Endothelial cell of umbilical vein (primary cell): ENCODE results near the gene C5. TPM values are rescaled to one million over a fixed set of nuclear protein-coding genes. Genes with fewer than 3 reads are reported as not detected.

ENCODE experiments used
- BruUV-seq: library from RNA; stranded (reverse); fragments of 400-500 nt; replicated peaks from 2 replicates; lab custom pipeline; 2021; lab: Mats Ljungman, UMichigan
- CTCF ChIA-PET: fragments of 300-600, 350-600 bp; sonication (Branson Sonifier 250); formaldehyde crosslinking; loops from one replicate; lab custom pipeline; 2021; ENCODE audit warnings: antibody characterized with exemption, inconsistent platforms; lab: Charles Lee
- POLR2A ChIA-PET: fragments of 300-600, 350-600 bp; sonication (Branson Sonifier 250); formaldehyde crosslinking; loops from one replicate; lab custom pipeline; 2021; ENCODE audit warnings: antibody characterized with exemption, inconsistent platforms; lab: Charles Lee
- DNase-seq: peaks from one replicate; pipeline ENCODE4 v3.0.0-alpha.2; 2011; ENCODE audit warnings: low read depth, low spot score
- FAIRE-seq: peaks from 2 replicates; lab custom pipeline; 2011; peaks lifted over from hg19 to GRCh38; lab: Jason Lieb, UNC
- H2AFZ ChIP-seq: 2 replicates; pipeline ENCODE4 v1.6.0; 2012; ENCODE audit warnings: low read depth, low read length, control low read depth, inconsistent platforms
- H3K27ac ChIP-seq: 2 replicates; pipeline ENCODE4 v1.5.1; 2011; ENCODE audit warnings: low read depth, mild to moderate bottlenecking, control low read depth, low read length, moderate library complexity; ENCODE audit not compliant: insufficient read depth
- H3K27me3 ChIP-seq, 2 experiments: 2 replicates each; pipeline versions ENCODE4 v1.6.0 to v1.6.1; 2011; ENCODE audit warnings: low read length in 2 of 2, mixed read lengths in 1 of 2; ENCODE audit not compliant: control insufficient read depth in 2 of 2, insufficient read depth in 2 of 2
- H3K36me3 ChIP-seq, 2 experiments: 2 replicates in 1 of 2; 3 replicates in 1 of 2; pipeline ENCODE4 v1.5.1; 2011; ENCODE audit warnings: low read length in 2 of 2, mild to moderate bottlenecking in 1 of 2, moderate library complexity in 1 of 2; ENCODE audit not compliant: control insufficient read depth in 2 of 2, insufficient read depth in 2 of 2; ENCODE audit errors: extremely low read depth in 1 of 2
- H3K4me1 ChIP-seq: 3 replicates; pipeline ENCODE4 v1.5.1; 2011; ENCODE audit warnings: mild to moderate bottlenecking, low read length; ENCODE audit not compliant: control insufficient read depth, insufficient read depth; ENCODE audit errors: extremely low read depth
- H3K4me2 ChIP-seq: 2 replicates; pipeline ENCODE4 v1.6.1; 2011; ENCODE audit warnings: low read length, control low read depth, mixed read lengths; ENCODE audit not compliant: insufficient read depth
- H3K4me3 ChIP-seq, 3 experiments: fragments of 200-600 bp in 1 of 3; sonication (generic), shearing (Covaris generic) in 1 of 3; replicated peaks in 1 of 3; 2 replicates each; pipeline ENCODE4 v1.5.1; 2011 to 2016; ENCODE audit warnings: control low read depth in 3 of 3, low read length in 3 of 3, mild to moderate bottlenecking in 2 of 3, inconsistent platforms in 1 of 3, low read depth in 1 of 3, moderate library complexity in 1 of 3; ENCODE audit not compliant: insufficient read depth in 1 of 3
- H3K79me2 ChIP-seq: 2 replicates; pipeline ENCODE4 v1.6.0; 2012; ENCODE audit warnings: low read length, inconsistent platforms; ENCODE audit not compliant: control insufficient read depth, insufficient read depth
- H3K9ac ChIP-seq: replicated peaks from 2 replicates; pipeline ENCODE3; 2011; ENCODE audit warnings: low read length, control low read depth; ENCODE audit not compliant: insufficient read depth; ENCODE audit errors: extremely low read depth
- H3K9me1 ChIP-seq: replicated peaks from 3 replicates; pipeline ENCODE4 v1.6.0; 2011; ENCODE audit warnings: mild to moderate bottlenecking, low read length; ENCODE audit not compliant: control insufficient read depth, insufficient read depth; ENCODE audit errors: extremely low read depth
- H3K9me3 ChIP-seq: replicated peaks from 2 replicates; pipeline ENCODE4 v1.5.1; 2012; ENCODE audit warnings: low read length, inconsistent platforms; ENCODE audit not compliant: control insufficient read depth, insufficient read depth
- H4K20me1 ChIP-seq: replicated peaks from 2 replicates; pipeline ENCODE3; 2011; ENCODE audit warnings: mild to moderate bottlenecking, low read length; ENCODE audit not compliant: control insufficient read depth, insufficient read depth; ENCODE audit errors: extremely low read depth
- CTCF ChIP-seq, 2 donors: IDR thresholded peaks; 1 replicate in 1 of 2; 2 replicates in 1 of 2; pipeline ENCODE4 v1.5.1; 2011; ENCODE audit warnings: low read length in 2 of 2, mild to moderate bottlenecking in 2 of 2, moderate library complexity in 2 of 2, control low read depth in 1 of 2, inconsistent platforms in 1 of 2, low read depth in 1 of 2; ENCODE audit not compliant: insufficient read depth in 1 of 2; ENCODE audit errors: extremely low read depth in 1 of 2
- EZH2 ChIP-seq: IDR thresholded peaks from 2 replicates; pipeline ENCODE4 v1.6.1; 2012; ENCODE audit warnings: borderline replicate concordance, low read depth, mild to moderate bottlenecking, moderate library complexity, low read length, inconsistent platforms; ENCODE audit not compliant: severe bottlenecking
- FOS ChIP-seq: IDR thresholded peaks from 2 replicates; pipeline ENCODE4 v1.6.1; 2011; ENCODE audit warnings: mild to moderate bottlenecking, low read length, moderate library complexity, borderline replicate concordance; ENCODE audit not compliant: insufficient read depth
- GATA2 ChIP-seq: IDR thresholded peaks from 2 replicates; pipeline ENCODE4 v1.7.0; 2011; ENCODE audit warnings: low read depth, mild to moderate bottlenecking, moderate library complexity, mixed read lengths, low read length; ENCODE audit not compliant: insufficient read length, insufficient read depth
- JUN ChIP-seq: IDR thresholded peaks from 2 replicates; pipeline ENCODE4 v1.6.1; 2011; ENCODE audit warnings: borderline replicate concordance, low read depth; ENCODE audit not compliant: insufficient read length, insufficient read depth
- MAX ChIP-seq: IDR thresholded peaks from 2 replicates; pipeline ENCODE4 v1.6.1; 2011; ENCODE audit not compliant: insufficient read depth, insufficient read length
- MYC ChIP-seq: IDR thresholded peaks from one replicate; pipeline ENCODE4 v1.6.1; 2011; ENCODE audit warnings: mild to moderate bottlenecking, low read depth, low read length
- POLR2A ChIP-seq: IDR thresholded peaks from 2 replicates; pipeline ENCODE4 v1.6.1; 2012; ENCODE audit warnings: low read depth, mild to moderate bottlenecking, control low read depth, low read length
- POLR2AphosphoS5 ChIP-seq: IDR thresholded peaks from 2 replicates; pipeline ENCODE4 v1.6.1; 2012; ENCODE audit warnings: low read depth, mild to moderate bottlenecking, control low read depth, low read length, moderate library complexity; ENCODE audit not compliant: insufficient read depth
- dilution Hi-C: fragments of 300-500 bp; cut with MboI; formaldehyde crosslinking; loops from one replicate; pipeline ENCODE4 v1.15.0; 2019; ENCODE audit warnings: low sequenced_read_pairs; ENCODE audit not compliant: extremely low pct_ligation_motif_present
- intact Hi-C: fragments of 100-400 bp; cut with micrococcal nuclease; formaldehyde crosslinking; loops from one replicate; pipeline ENCODE4 v1.10.0; 2022
- polyA plus RNA-seq, 4 experiments: library from polyadenylated mRNA; depleted of rRNA in 3 of 4; stranded (reverse) in 3 of 4; unstranded in 1 of 4; fragments of >200 nt; gene quantifications; 2 replicates each; pipeline versions ENCODE4 v1.2.1 to v1.2.3, GENCODE V29; 2011 to 2012; ENCODE audit warnings: missing spikeins in 1 of 4
- total RNA-seq: library from RNA; stranded (reverse); gene quantifications from 2 replicates; pipeline ENCODE4 v1.2.3, GENCODE V29; 2021

The C5 gene
- total and polyA plus RNA-seq, 2 donors (not counting 3 experiments of a cell fraction or from before 2014, with no cell fraction given), result 0.79 to 1.6 TPM

DNA sequence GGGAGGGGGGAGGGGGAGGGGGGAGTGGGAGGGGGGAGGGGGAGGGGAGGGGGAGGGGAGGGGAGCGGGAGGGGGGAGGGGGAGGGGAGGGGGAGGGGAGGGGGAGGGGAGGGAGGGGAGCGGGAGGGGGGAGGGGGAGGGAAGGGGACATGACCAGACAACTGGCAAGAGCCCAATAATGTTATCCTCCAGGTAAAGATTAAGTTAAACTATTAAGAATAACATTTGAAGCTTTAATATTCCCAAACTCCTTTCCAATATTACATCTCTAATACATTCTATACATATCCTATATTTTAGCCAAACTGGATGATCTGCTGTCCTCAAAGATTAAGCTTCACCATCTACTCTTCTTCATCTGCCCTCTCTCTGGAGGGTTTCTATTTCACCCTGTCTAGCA, 25.8 kb downstream of the C5 start:
- TF ChIP-seq POLR2AphosphoS5 (no peak), FOS (no peak), EZH2 (no peak), POLR2A (no peak), CTCF (IDR thresholded peaks at IDR 0.05; ENCODE audit: extremely low read depth in 1 of 2, insufficient read depth in 1 of 2, low read depth in 1 of 2, low read length in 2 of 2) (no peak), MAX (no peak), GATA2 (no peak), MYC (no peak), JUN (no peak)
- dilution Hi-C loops (no loop called here), intact Hi-C loops (no loop called here)
- H3K9me1 ChIP-seq, result no peaks in the 10 kb centered on the region
- no peaks in the 10 kb centered on the region for H3K79me2 ChIP-seq
- H2AFZ ChIP-seq, result no peak overlapping the region
- no peaks in the 10 kb centered on the region for H4K20me1 ChIP-seq
- H3K4me1 ChIP-seq, result no peaks in the 10 kb centered on the region
- no peak overlapping the region for H3K4me3 ChIP-seq
- no peak overlapping the region for H3K4me2 ChIP-seq
- no peaks in the 10 kb centered on the region for H3K36me3 ChIP-seq
- no peaks in the 10 kb centered on the region for H3K27me3 ChIP-seq
- DNase-seq, result no peak
- BruUV-seq, result no TSS peak
- no peak for FAIRE-seq
- H3K9ac ChIP-seq, result no peak overlapping the region
- ChIA-PET CTCF (interaction anchor here (0.9 to 2.3 kb wide), 3 partner anchors 11 to 38 kb away, joined by 3 to 29 read pairs (median 5); no protein-coding TSS in a partner anchor), POLR2A (no interaction called here)
- H3K27ac ChIP-seq, result no peak overlapping the region
- H3K9me3 ChIP-seq, result no peaks in the 10 kb centered on the region
